SW 1271 (cell line): Measurements from ENCODE around the gene RXRA.
A peak's percentile ranks its signal among the peaks of the same experiment; 100 is the strongest.

ENCODE experiments used
- DNase-seq, 2 experiments: peaks; one replicate each; lab custom pipeline; 2025; lab: John Stamatoyannopoulos, UW

Gene RXRA

GRCh38 chr9:134383148-134383547 is 56.9 kb downstream of the RXRA start:
- DNase-seq, result no peak

GRCh38 chr9:134384811-134385479 is 58.7 kb downstream of the RXRA start:
- DNase-seq, result peak in 1 of 2 experiments; percentile 15

- no peak for DNase-seq
These were observed 59.7 kb downstream of the RXRA start for GRCh38 chr9:134385915-134386314.

GRCh38 chr9:134386951-134387831 is 60.9 kb downstream of the RXRA start:
- no peak for DNase-seq

- no peak for DNase-seq
These were observed 62.1 kb downstream of the RXRA start for GRCh38 chr9:134388289-134388808.

GRCh38 chr9:134388976-134389375 is 62.7 kb downstream of the RXRA start:
- no peak for DNase-seq

- no peak for DNase-seq
These were observed 63.4 kb downstream of the RXRA start for GRCh38 chr9:134389642-134390041.

GRCh38 chr9:134390537-134390936 is 64.3 kb downstream of the RXRA start:
- DNase-seq, result no peak

- DNase-seq, result no peak
These were observed 64.7 kb downstream of the RXRA start for GRCh38 chr9:134390947-134391318.

- no peak for DNase-seq
These were observed 65.3 kb downstream of the RXRA start for GRCh38 chr9:134391319-134392231.

GRCh38 chr9:134392900-134393299 is 66.6 kb downstream of the RXRA start:
- DNase-seq, result no peak

- DNase-seq, result no peak
These were observed 67.5 kb downstream of the RXRA start for GRCh38 chr9:134393582-134394280.

- no peak for DNase-seq
These were observed 68.8 kb downstream of the RXRA start for GRCh38 chr9:134395002-134395517.

GRCh38 chr9:134395737-134396257 is 69.5 kb downstream of the RXRA start:
- no peak for DNase-seq

- no peak for DNase-seq
These were observed 70.0 kb downstream of the RXRA start for GRCh38 chr9:134396258-134396742.

- DNase-seq, result peak; percentile 46 to 70
These were observed 70.6 kb downstream of the RXRA start for GRCh38 chr9:134396825-134397224.

- no peak for DNase-seq
These were observed 72.5 kb downstream of the RXRA start for GRCh38 chr9:134398756-134399155.

GRCh38 chr9:134399435-134400056 is 73.3 kb downstream of the RXRA start:
- DNase-seq, result peak in 1 of 2 experiments; percentile 46

GRCh38 chr9:134400283-134400682 is 74.0 kb downstream of the RXRA start:
- no peak for DNase-seq

- no peak for DNase-seq
These were observed 75.1 kb downstream of the RXRA start for GRCh38 chr9:134401391-134401790.
